IMR-90 (cell line): ENCODE results near the gene CROCC2. TPM values are rescaled to one million over a fixed set of nuclear protein-coding genes. Genes with fewer than 3 reads are reported as not detected.

Source experiments
- ATAC-seq: fragments of 200-7000 bp; cut with Tn5 transposase; 2 replicates; pipeline ENCODE4 v1.9.1; 2020; ENCODE audit warnings: low read depth, mild to moderate bottlenecking, moderate library complexity
- BruUV-seq: library from RNA; stranded (reverse); fragments of 400-500 nt; replicated peaks from 2 replicates; lab custom pipeline; 2021; lab: Mats Ljungman, UMichigan
- CTCF ChIA-PET: fragments of 300-600 bp; formaldehyde crosslinking; extraction: SDS; loops from one replicate; lab custom pipeline; 2021; ENCODE audit warnings: antibody characterized with exemption; lab: Yijun Ruan, JAX
- POLR2A ChIA-PET: fragments of 300-600 bp; sonication (Branson Sonifier 250); formaldehyde crosslinking; loops from one replicate; lab custom pipeline; 2022; ENCODE audit warnings: antibody characterized with exemption; ENCODE audit not compliant: unreplicated experiment; lab: Charles Lee
- DNase-seq: peaks from one replicate; pipeline ENCODE4 v3.0.0; 2013
- H2AFZ ChIP-seq: replicated peaks from 2 replicates; pipeline ENCODE3; 2013; ENCODE audit warnings: low read length, mild to moderate bottlenecking; ENCODE audit not compliant: poor library complexity
- H2AK5ac ChIP-seq: 2 replicates; pipeline ENCODE4 v1.6.1; 2013; ENCODE audit warnings: low read depth, low read length, inconsistent platforms
- H2AK9ac ChIP-seq: replicated peaks from 2 replicates; pipeline ENCODE3; 2013; ENCODE audit warnings: mild to moderate bottlenecking, low read depth, low read length, moderate library complexity; ENCODE audit not compliant: poor library complexity
- H2BK120ac ChIP-seq: 2 replicates; pipeline ENCODE4 v1.6.1; 2013; ENCODE audit warnings: low read depth, low read length, inconsistent platforms
- H2BK15ac ChIP-seq: 3 replicates; pipeline ENCODE4 v1.6.1; 2013; ENCODE audit warnings: low read depth, low read length, inconsistent platforms
- H2BK20ac ChIP-seq: 2 replicates; pipeline ENCODE4 v1.6.1; 2013; ENCODE audit warnings: low read depth, mild to moderate bottlenecking, inconsistent platforms, low read length, moderate library complexity
- H2BK5ac ChIP-seq: 2 replicates; pipeline ENCODE4 v1.6.1; 2013; ENCODE audit warnings: mild to moderate bottlenecking, low read depth, low read length, inconsistent platforms; ENCODE audit not compliant: poor library complexity, severe bottlenecking
- H3K14ac ChIP-seq: replicated peaks from 2 replicates; pipeline ENCODE4 v1.6.1; 2013; ENCODE audit warnings: low read depth, low read length, inconsistent platforms
- H3K18ac ChIP-seq: 2 replicates; pipeline ENCODE4 v1.6.1; 2013; ENCODE audit warnings: low read depth, low read length, control low read depth
- H3K23ac ChIP-seq: 2 replicates; pipeline ENCODE4 v1.6.1; 2013; ENCODE audit warnings: low read depth, low read length, inconsistent platforms
- H3K27ac ChIP-seq: 2 replicates; pipeline ENCODE4 v1.5.1; 2013; ENCODE audit warnings: mild to moderate bottlenecking, control low read depth, low read length; ENCODE audit not compliant: insufficient read depth
- H3K27me3 ChIP-seq: 2 replicates; pipeline ENCODE4 v1.6.1; 2013; ENCODE audit warnings: low read length; ENCODE audit not compliant: control insufficient read depth, insufficient read depth
- H3K36me3 ChIP-seq: 2 replicates; pipeline ENCODE4 v1.6.1; 2013; ENCODE audit warnings: low read length, mixed read lengths; ENCODE audit not compliant: control insufficient read depth, insufficient read depth
- H3K4ac ChIP-seq: 2 replicates; pipeline ENCODE4 v1.6.1; 2013; ENCODE audit warnings: low read depth, low read length, inconsistent platforms
- H3K4me1 ChIP-seq: 2 replicates; pipeline ENCODE4 v1.6.1; 2013; ENCODE audit warnings: low read length, mixed read lengths; ENCODE audit not compliant: control insufficient read depth, insufficient read depth
- H3K4me2 ChIP-seq: 2 replicates; pipeline ENCODE4 v1.6.1; 2013; ENCODE audit warnings: low read depth, mild to moderate bottlenecking, control low read depth, low read length, moderate library complexity
- H3K4me3 ChIP-seq: 2 replicates; pipeline ENCODE4 v1.5.1; 2013; ENCODE audit warnings: low read depth, mild to moderate bottlenecking, control low read depth, low read length, moderate library complexity; ENCODE audit not compliant: insufficient read depth
- H3K56ac ChIP-seq: 2 replicates; pipeline ENCODE4 v1.6.1; 2013; ENCODE audit warnings: low read length, inconsistent platforms; ENCODE audit not compliant: insufficient read depth; ENCODE audit errors: extremely low read depth
- H3K79me1 ChIP-seq, 2 experiments: 2 replicates each; pipeline ENCODE4 v1.6.1; 2013; ENCODE audit warnings: low read length in 2 of 2, inconsistent platforms in 1 of 2, low read depth in 1 of 2
- H3K9ac ChIP-seq: 2 replicates; pipeline ENCODE4 v1.6.1; 2013; ENCODE audit warnings: low read depth, low read length, control low read depth
- H3K9me1 ChIP-seq: 2 replicates; pipeline ENCODE4 v1.6.1; 2013; ENCODE audit warnings: low read length, inconsistent platforms; ENCODE audit not compliant: insufficient read depth
- H3K9me3 ChIP-seq: 2 replicates; pipeline ENCODE4 v1.6.1; 2013; ENCODE audit warnings: low read length; ENCODE audit not compliant: control insufficient read depth, insufficient read depth
- H4K20me1 ChIP-seq: 2 replicates; pipeline ENCODE4 v1.6.1; 2013; ENCODE audit warnings: low read length, inconsistent platforms; ENCODE audit not compliant: insufficient read depth
- H4K5ac ChIP-seq: 2 replicates; pipeline ENCODE4 v1.6.1; 2013; ENCODE audit warnings: mild to moderate bottlenecking, low read depth, low read length, control low read depth
- H4K8ac ChIP-seq, 2 experiments: 2 replicates each; pipeline ENCODE4 v1.6.1; 2013; ENCODE audit warnings: low read depth in 2 of 2, low read length in 2 of 2, control low read depth in 1 of 2, inconsistent platforms in 1 of 2
- H4K91ac ChIP-seq: 2 replicates; pipeline ENCODE4 v1.6.1; 2013; ENCODE audit warnings: low read depth, low read length, inconsistent platforms; ENCODE audit not compliant: insufficient read depth
- MXI1 ChIP-seq: IDR thresholded peaks from 2 replicates; pipeline ENCODE4 v1.6.1; 2012; ENCODE audit warnings: low read depth, mild to moderate bottlenecking, low read length, moderate library complexity, borderline replicate concordance
- WGBS, 2 experiments: methylation state at CpG; one replicate each; pipeline versions ENCODE4 v1.1.5 to v1.1.7; 2013; ENCODE audit warnings: missing lambda C conversion rate in 2 of 2; ENCODE audit not compliant: insufficient read length in 1 of 2; ENCODE audit errors: extremely low coverage in 2 of 2; 5-methylcytosine and 5-hydroxymethylcytosine counted together
- dilution Hi-C: fragments of 300-500 bp; cut with HindIII; formaldehyde crosslinking; loops from one replicate; pipeline ENCODE4 v1.14.3; 2018; ENCODE audit warnings: low sequenced_read_pairs; ENCODE audit not compliant: unreplicated experiment
- in situ Hi-C: fragments of 300-500 bp; cut with MboI; formaldehyde crosslinking; loops from 3 replicates; pipeline ENCODE4 v1.14.3; 2019; ENCODE audit warnings: low sequenced_read_pairs, inconsistent platforms, mixed read lengths
- intact Hi-C: fragments of 100-400 bp; cut with micrococcal nuclease; formaldehyde crosslinking; loops from 2 replicates; pipeline ENCODE4 v1.10.0; 2022
- polyA plus RNA-seq, 3 experiments: library from polyadenylated mRNA; depleted of rRNA; stranded (reverse); fragments of >200 nt; gene quantifications; 2 replicates each; pipeline ENCODE4 v1.2.3, GENCODE V29; 2012; ENCODE audit warnings: low replicate concordance in 1 of 3
- total RNA-seq: library from RNA; depleted of rRNA; stranded (reverse); fragments of >200 nt; gene quantifications from 2 replicates; pipeline ENCODE4 v1.2.3, GENCODE V29; 2012

Gene CROCC2
- total and polyA plus RNA-seq, 2 of the 4 experiments (the other 2 are of a cell fraction) = not detected

DNA sequence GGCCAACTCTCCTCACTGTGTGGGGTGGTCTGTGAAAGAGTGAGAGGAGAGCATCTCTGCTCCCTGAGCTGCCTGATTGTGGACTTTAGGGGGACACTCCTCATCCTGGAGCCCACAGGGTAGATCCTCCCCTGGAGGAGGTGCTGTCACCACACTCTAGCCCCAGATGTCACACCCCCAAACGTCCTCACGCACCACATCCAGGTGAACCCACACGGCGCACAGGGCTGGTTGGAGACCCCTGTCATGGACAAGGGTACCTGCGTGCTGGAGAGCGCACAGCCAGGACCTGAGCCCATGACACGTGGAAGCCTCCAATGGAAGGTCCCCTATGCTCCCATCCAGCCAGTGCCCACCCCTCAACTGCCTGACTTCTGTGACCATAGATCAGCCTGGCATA is 27.0 kb upstream of the CROCC2 start:
- no peak overlapping the region for H3K56ac ChIP-seq
- no peaks in the 10 kb centered on the region for H3K9me3 ChIP-seq
- peaks cover 8% of the 10 kb centered on the region for H3K27me3 ChIP-seq
- H3K27ac ChIP-seq = no peak overlapping the region
- no peak overlapping the region for H2AK9ac ChIP-seq
- H2BK20ac ChIP-seq = no peak overlapping the region
- H3K9ac ChIP-seq = no peak overlapping the region
- WGBS, 2 experiments = no CpG with 5 or more reads among the region's 7 CpGs
- no peaks in the 10 kb centered on the region for H3K9me1 ChIP-seq
- no peaks in the 10 kb centered on the region for H3K79me1 ChIP-seq
- no peak overlapping the region for H3K4me3 ChIP-seq
- no TSS peak for BruUV-seq
- no peak overlapping the region for H4K91ac ChIP-seq
- no peak overlapping the region for H3K23ac ChIP-seq
- H3K4ac ChIP-seq = no peak overlapping the region
- ChIA-PET POLR2A (no interaction called here), CTCF (no interaction called here)
- no peak overlapping the region for H2BK120ac ChIP-seq
- H3K14ac ChIP-seq = no peak overlapping the region
- dilution Hi-C loops = no loop called here
- no peaks in the 10 kb centered on the region for H3K4me1 ChIP-seq
- no peak overlapping the region for H2BK5ac ChIP-seq
- no peak overlapping the region for H4K8ac ChIP-seq
- no peak for DNase-seq
- no peak overlapping the region for H2AFZ ChIP-seq
- TF ChIP-seq MXI1 = no peak
- no peak overlapping the region for H4K5ac ChIP-seq
- no peak for ATAC-seq
- H2AK5ac ChIP-seq = no peak overlapping the region
- H3K36me3 ChIP-seq = no peaks in the 10 kb centered on the region
- intact Hi-C loops = no loop called here
- H3K4me2 ChIP-seq = no peak overlapping the region
- H3K18ac ChIP-seq = no peak overlapping the region
- no peak overlapping the region for H2BK15ac ChIP-seq
- in situ Hi-C loops = no loop called here
- no peaks in the 10 kb centered on the region for H4K20me1 ChIP-seq
